GM12878 (cell line): ENCODE measurements around the gene ANO8. TPM values are rescaled to one million over a fixed set of nuclear protein-coding genes. Genes with fewer than 3 reads are reported as not detected.

ENCODE experiments used
- ASH2L ChIP-seq: fragments of 300-600, 200-600 bp; sonication (generic); IDR thresholded peaks from 2 replicates; pipeline ENCODE4 v1.6.1; 2017; ENCODE audit warnings: low read depth, mild to moderate bottlenecking, borderline replicate concordance
- CBFB ChIP-seq: IDR thresholded peaks from 2 replicates; pipeline ENCODE4 v1.6.1; 2016; ENCODE audit warnings: antibody characterized with exemption, low read depth
- CBX5 ChIP-seq: sonication (generic); IDR thresholded peaks from 2 replicates; pipeline ENCODE4 v1.6.1; 2016; ENCODE audit warnings: low read depth, moderate library complexity, mild to moderate bottlenecking, inconsistent platforms
- FOXK2 ChIP-seq: fragments of 450-650 bp; IDR thresholded peaks from 2 replicates; pipeline ENCODE4 v1.6.1; 2017; ENCODE audit warnings: mild to moderate bottlenecking, moderate library complexity
- GATAD2B ChIP-seq: fragments of 450-650 bp; conservative IDR thresholded peaks from 2 replicates; pipeline ENCODE4 v1.6.1; 2017; ENCODE audit warnings: low read depth, mild to moderate bottlenecking, moderate library complexity
- HDAC2 ChIP-seq: fragments of 200-600 bp; sonication (generic); IDR thresholded peaks from 2 replicates; pipeline ENCODE4 v1.6.1; 2017
- IKZF1 ChIP-seq: fragments of 450-650 bp; conservative IDR thresholded peaks from 2 replicates; pipeline ENCODE4 v1.6.1; 2017; ENCODE audit warnings: antibody characterized with exemption, mild to moderate bottlenecking
- KAT2A ChIP-seq: conservative IDR thresholded peaks from 2 replicates; pipeline ENCODE4 v1.6.1; 2011; ENCODE audit warnings: low read depth, low read length; ENCODE audit not compliant: control insufficient read depth
- MYC ChIP-seq: IDR thresholded peaks from 2 replicates; pipeline ENCODE4 v1.6.1; 2011; ENCODE audit warnings: mild to moderate bottlenecking, low read length, moderate library complexity, inconsistent platforms; ENCODE audit not compliant: insufficient read depth, insufficient replicate concordance, insufficient read length, severe bottlenecking
- NFYA ChIP-seq: IDR thresholded peaks from 2 replicates; pipeline ENCODE4 v1.6.1; 2011; ENCODE audit warnings: low read depth, mild to moderate bottlenecking, low read length, improper control_type of control experiment, borderline replicate concordance
- POLR2A ChIP-seq: IDR thresholded peaks from 2 replicates; pipeline ENCODE4 v1.6.1; 2011; ENCODE audit warnings: low read depth, mild to moderate bottlenecking, low read length
- SUPT20H ChIP-seq: IDR thresholded peaks from 2 replicates; pipeline ENCODE4 v1.6.1; 2011; ENCODE audit warnings: low read depth, mild to moderate bottlenecking, low read length, moderate library complexity, borderline replicate concordance; ENCODE audit not compliant: control insufficient read depth
- TAF1 ChIP-seq: IDR thresholded peaks from 2 replicates; pipeline ENCODE4 v1.6.1; 2011; ENCODE audit warnings: mild to moderate bottlenecking, low read depth, low read length, borderline replicate concordance
- ZNF274 ChIP-seq: IDR thresholded peaks from one replicate; pipeline ENCODE4 v1.8.0; 2011; ENCODE audit not compliant: insufficient read length, insufficient read depth
- ZSCAN29 ChIP-seq: fragments of 450-650 bp; IDR thresholded peaks from 2 replicates; pipeline ENCODE4 v1.6.1; 2017; ENCODE audit warnings: mild to moderate bottlenecking, moderate library complexity
- polyA plus RNA-seq, 11 experiments: library from polyadenylated mRNA; depleted of rRNA in 4 of 11; unstranded in 6 of 11; stranded (reverse) in 5 of 11; fragments of >200 nt; fragmentation: Nextera tagmentation in 4 of 11; fragmentation: Illumina TruSeq in 1 of 11; extraction: Ambion mirVana in 4 of 11; extraction: Trizol in 1 of 11; gene quantifications; 1 replicate in 1 of 11; 2 replicates in 10 of 11; pipeline versions ENCODE4 v1.2.1 to v1.2.3, GENCODE V29; 2011 to 2016; ENCODE audit warnings: inconsistent platforms in 2 of 11, missing spikeins in 2 of 11, low read depth in 1 of 11
- total RNA-seq, 4 experiments: library from RNA; depleted of rRNA in 3 of 4; stranded (reverse); fragments of >200 nt in 3 of 4; fragmentation: Illumina TruSeq in 1 of 4; extraction: Trizol in 1 of 4; gene quantifications; 2 replicates each; pipeline versions ENCODE4 v1.2.1 to v1.2.3, GENCODE V29; 2013 to 2021
- TF ChIP-seq, protein P1 (sequence below): IDR thresholded peaks from 2 replicates; pipeline ENCODE4 v1.6.1; 2012; ENCODE audit warnings: improper control_type of control experiment, low read depth, low read length; ENCODE audit not compliant: insufficient replicate concordance
- TF ChIP-seq, protein P2 (sequence below), 3 experiments: IDR thresholded peaks in 2 of 3; conservative IDR thresholded peaks in 1 of 3; 2 replicates each; pipeline ENCODE4 v1.5.1; 2011; ENCODE audit warnings: low read depth in 3 of 3, low read length in 3 of 3, mild to moderate bottlenecking in 3 of 3, control low read depth in 2 of 3, moderate library complexity in 2 of 3, inconsistent platforms in 1 of 3, mixed read lengths in 1 of 3; ENCODE audit not compliant: control insufficient read depth in 2 of 3, insufficient read depth in 1 of 3; ENCODE audit errors: extremely low read depth in 1 of 3
- TF ChIP-seq, protein P3 (sequence below): fragments of 450-650 bp; IDR thresholded peaks from 2 replicates; pipeline ENCODE4 v1.6.1; 2017; ENCODE audit warnings: borderline replicate concordance
- TF ChIP-seq, protein P4 (sequence below): IDR thresholded peaks from 2 replicates; pipeline ENCODE4 v1.6.1; 2011; ENCODE audit warnings: low read depth, mild to moderate bottlenecking, low read length, moderate library complexity, borderline replicate concordance; ENCODE audit errors: extremely low read depth
- TF ChIP-seq, protein P5 (sequence below): IDR thresholded peaks from 2 replicates; pipeline ENCODE4 v1.6.1; 2011; ENCODE audit warnings: mild to moderate bottlenecking, low read depth, low read length, moderate library complexity; ENCODE audit not compliant: insufficient replicate concordance

The ANO8 gene
- total and polyA plus RNA-seq, 10 of the 15 experiments (the other 5 are each of a cell fraction or from before 2014, with no cell fraction given) = 0.04 to 6.7 (median 1.1) TPM

DNA sequence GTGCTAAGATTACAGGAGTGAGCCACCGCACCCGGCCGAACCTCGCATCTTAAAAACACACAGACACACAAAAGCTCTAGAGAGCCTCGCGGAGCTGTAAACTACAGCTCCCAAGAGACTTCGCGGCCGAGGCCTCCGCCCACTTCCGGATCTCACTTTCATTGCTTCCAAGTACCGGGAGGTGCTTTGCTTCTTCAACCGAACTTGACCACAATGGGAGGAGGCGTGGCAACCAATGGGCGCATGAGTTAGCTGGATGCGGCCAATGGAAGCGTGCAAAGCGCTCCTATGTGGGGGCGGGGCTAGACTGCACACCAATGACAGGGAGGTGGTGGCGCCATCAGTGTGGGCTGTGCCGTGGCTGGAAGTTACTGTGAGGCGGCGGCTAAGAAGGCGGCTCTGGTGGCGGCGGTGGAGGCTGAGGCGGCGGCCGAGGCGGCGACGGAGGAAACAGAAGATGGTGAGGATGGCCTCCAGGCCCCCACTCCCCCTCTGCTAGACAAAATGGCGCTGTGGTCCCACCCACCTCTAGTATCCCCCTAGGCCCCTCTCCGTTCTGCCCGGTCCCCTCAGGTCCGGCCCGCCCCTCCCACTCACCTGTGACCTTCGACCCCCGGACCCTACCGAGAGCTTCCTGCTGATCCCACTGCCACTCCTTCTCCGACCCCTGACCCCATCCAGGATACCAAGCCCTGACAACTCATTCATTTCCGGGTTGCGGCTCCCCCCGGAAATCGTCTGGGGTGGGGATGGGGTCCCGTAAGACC is 25.3 kb downstream of the ANO8 start, which contains the start of gene DDA1 (continued):
- TF ChIP-seq GATAD2B (0 out of 2 replicates have a peak, but pooled peaks have one; percentile 60), ASH2L (no peak), CBFB (peak; percentile 46), ZSCAN29 (no peak), SUPT20H (no peak), ZNF274 (no peak), KAT2A (no peak), CBX5 (no peak), POLR2A (peak; percentile 87), IKZF1 (peak; percentile 89), MYC (peak; percentile 41), FOXK2 (no peak), NFYA (peak; percentile 88), HDAC2 (no peak), TAF1 (peak; percentile 84)
- TF ChIP-seq, protein P1, sequence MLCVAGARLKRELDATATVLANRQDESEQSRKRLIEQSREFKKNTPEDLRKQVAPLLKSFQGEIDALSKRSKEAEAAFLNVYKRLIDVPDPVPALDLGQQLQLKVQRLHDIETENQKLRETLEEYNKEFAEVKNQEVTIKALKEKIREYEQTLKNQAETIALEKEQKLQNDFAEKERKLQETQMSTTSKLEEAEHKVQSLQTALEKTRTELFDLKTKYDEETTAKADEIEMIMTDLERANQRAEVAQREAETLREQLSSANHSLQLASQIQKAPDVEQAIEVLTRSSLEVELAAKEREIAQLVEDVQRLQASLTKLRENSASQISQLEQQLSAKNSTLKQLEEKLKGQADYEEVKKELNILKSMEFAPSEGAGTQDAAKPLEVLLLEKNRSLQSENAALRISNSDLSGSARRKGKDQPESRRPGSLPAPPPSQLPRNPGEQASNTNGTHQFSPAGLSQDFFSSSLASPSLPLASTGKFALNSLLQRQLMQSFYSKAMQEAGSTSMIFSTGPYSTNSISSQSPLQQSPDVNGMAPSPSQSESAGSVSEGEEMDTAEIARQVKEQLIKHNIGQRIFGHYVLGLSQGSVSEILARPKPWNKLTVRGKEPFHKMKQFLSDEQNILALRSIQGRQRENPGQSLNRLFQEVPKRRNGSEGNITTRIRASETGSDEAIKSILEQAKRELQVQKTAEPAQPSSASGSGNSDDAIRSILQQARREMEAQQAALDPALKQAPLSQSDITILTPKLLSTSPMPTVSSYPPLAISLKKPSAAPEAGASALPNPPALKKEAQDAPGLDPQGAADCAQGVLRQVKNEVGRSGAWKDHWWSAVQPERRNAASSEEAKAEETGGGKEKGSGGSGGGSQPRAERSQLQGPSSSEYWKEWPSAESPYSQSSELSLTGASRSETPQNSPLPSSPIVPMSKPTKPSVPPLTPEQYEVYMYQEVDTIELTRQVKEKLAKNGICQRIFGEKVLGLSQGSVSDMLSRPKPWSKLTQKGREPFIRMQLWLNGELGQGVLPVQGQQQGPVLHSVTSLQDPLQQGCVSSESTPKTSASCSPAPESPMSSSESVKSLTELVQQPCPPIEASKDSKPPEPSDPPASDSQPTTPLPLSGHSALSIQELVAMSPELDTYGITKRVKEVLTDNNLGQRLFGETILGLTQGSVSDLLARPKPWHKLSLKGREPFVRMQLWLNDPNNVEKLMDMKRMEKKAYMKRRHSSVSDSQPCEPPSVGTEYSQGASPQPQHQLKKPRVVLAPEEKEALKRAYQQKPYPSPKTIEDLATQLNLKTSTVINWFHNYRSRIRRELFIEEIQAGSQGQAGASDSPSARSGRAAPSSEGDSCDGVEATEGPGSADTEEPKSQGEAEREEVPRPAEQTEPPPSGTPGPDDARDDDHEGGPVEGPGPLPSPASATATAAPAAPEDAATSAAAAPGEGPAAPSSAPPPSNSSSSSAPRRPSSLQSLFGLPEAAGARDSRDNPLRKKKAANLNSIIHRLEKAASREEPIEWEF = no peak
- TF ChIP-seq, protein P2, sequence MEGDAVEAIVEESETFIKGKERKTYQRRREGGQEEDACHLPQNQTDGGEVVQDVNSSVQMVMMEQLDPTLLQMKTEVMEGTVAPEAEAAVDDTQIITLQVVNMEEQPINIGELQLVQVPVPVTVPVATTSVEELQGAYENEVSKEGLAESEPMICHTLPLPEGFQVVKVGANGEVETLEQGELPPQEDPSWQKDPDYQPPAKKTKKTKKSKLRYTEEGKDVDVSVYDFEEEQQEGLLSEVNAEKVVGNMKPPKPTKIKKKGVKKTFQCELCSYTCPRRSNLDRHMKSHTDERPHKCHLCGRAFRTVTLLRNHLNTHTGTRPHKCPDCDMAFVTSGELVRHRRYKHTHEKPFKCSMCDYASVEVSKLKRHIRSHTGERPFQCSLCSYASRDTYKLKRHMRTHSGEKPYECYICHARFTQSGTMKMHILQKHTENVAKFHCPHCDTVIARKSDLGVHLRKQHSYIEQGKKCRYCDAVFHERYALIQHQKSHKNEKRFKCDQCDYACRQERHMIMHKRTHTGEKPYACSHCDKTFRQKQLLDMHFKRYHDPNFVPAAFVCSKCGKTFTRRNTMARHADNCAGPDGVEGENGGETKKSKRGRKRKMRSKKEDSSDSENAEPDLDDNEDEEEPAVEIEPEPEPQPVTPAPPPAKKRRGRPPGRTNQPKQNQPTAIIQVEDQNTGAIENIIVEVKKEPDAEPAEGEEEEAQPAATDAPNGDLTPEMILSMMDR (IDR thresholded peaks at IDR 0.05 in 2 of 3, conservative IDR thresholded peaks at IDR 0.05 in 1 of 3; ENCODE audit: control insufficient read depth in 2 of 3, extremely low read depth in 1 of 3, insufficient read depth in 1 of 3, low read depth in 3 of 3, low read length in 3 of 3) = no peak
- TF ChIP-seq, protein P3, sequence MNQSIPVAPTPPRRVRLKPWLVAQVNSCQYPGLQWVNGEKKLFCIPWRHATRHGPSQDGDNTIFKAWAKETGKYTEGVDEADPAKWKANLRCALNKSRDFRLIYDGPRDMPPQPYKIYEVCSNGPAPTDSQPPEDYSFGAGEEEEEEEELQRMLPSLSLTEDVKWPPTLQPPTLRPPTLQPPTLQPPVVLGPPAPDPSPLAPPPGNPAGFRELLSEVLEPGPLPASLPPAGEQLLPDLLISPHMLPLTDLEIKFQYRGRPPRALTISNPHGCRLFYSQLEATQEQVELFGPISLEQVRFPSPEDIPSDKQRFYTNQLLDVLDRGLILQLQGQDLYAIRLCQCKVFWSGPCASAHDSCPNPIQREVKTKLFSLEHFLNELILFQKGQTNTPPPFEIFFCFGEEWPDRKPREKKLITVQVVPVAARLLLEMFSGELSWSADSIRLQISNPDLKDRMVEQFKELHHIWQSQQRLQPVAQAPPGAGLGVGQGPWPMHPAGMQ = no peak
- TF ChIP-seq, protein P4, sequence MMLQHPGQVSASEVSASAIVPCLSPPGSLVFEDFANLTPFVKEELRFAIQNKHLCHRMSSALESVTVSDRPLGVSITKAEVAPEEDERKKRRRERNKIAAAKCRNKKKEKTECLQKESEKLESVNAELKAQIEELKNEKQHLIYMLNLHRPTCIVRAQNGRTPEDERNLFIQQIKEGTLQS = no peak
- TF ChIP-seq, protein P5, sequence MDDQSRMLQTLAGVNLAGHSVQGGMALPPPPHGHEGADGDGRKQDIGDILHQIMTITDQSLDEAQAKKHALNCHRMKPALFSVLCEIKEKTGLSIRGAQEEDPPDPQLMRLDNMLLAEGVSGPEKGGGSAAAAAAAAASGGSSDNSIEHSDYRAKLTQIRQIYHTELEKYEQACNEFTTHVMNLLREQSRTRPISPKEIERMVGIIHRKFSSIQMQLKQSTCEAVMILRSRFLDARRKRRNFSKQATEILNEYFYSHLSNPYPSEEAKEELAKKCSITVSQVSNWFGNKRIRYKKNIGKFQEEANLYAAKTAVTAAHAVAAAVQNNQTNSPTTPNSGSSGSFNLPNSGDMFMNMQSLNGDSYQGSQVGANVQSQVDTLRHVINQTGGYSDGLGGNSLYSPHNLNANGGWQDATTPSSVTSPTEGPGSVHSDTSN = peak; percentile 72
